K562 (cell line): Measurements from ENCODE around the gene WWP2.

Experiments
- CTCF ChIP-seq, 3 experiments: IDR thresholded peaks in 2 of 3; conservative IDR thresholded peaks in 1 of 3; 2 replicates each; pipeline ENCODE4 v1.5.1; 2011 to 2012; ENCODE audit warnings: low read length in 3 of 3, mild to moderate bottlenecking in 3 of 3, control low read depth in 2 of 3, improper control_type of control experiment in 1 of 3, inconsistent platforms in 1 of 3, low read depth in 1 of 3, mixed read lengths in 1 of 3, moderate library complexity in 1 of 3; ENCODE audit not compliant: insufficient read depth in 2 of 3
- EZH2 ChIP-seq: IDR thresholded peaks from 2 replicates; pipeline ENCODE4 v1.6.1; 2012; ENCODE audit warnings: low read depth, mild to moderate bottlenecking, inconsistent platforms, low read length, borderline replicate concordance
- MTA1 ChIP-seq: fragments of 450-650 bp; IDR thresholded peaks from 2 replicates; pipeline ENCODE4 v1.6.1; 2017; ENCODE audit warnings: borderline replicate concordance
- SOX6 ChIP-seq: fragments of 450-650 bp; IDR thresholded peaks from 2 replicates; pipeline ENCODE4 v1.6.1; 2014; ENCODE audit warnings: mild to moderate bottlenecking
- TOE1 ChIP-seq, 2 experiments: fragments of 450-650 bp in 1 of 2; sonication (generic) in 1 of 2; formaldehyde crosslinking in 1 of 2; IDR thresholded peaks; 2 replicates each; pipeline versions ENCODE4 v1.7.1 to v1.8.0; 2016 to 2022; ENCODE audit warnings: borderline replicate concordance in 2 of 2, mild to moderate bottlenecking in 2 of 2, antibody characterized with exemption in 1 of 2, inconsistent platforms in 1 of 2, low read depth in 1 of 2, missing genetic modification reagents in 1 of 2, moderate library complexity in 1 of 2
- ZNF282 ChIP-seq: sonication (generic); formaldehyde crosslinking; IDR thresholded peaks from 2 replicates; pipeline ENCODE4 v1.8.1; 2023; ENCODE audit warnings: missing genetic modification reagents
- ZNF77 ChIP-seq: fragments of 250-450 bp; sonication (Bioruptor Pico); IDR thresholded peaks from 2 replicates; pipeline ENCODE4 v1.5.0; 2020

- TF ChIP-seq SOX6 (no peak), TOE1 (IDR thresholded peaks at IDR 0.05; ENCODE audit: borderline replicate concordance) (no peak), TOE1 (CRISPR knock-in tag; IDR thresholded peaks at IDR 0.05; ENCODE audit: borderline replicate concordance, low read depth) (no peak), EZH2 (no peak), MTA1 (no peak), ZNF77 (no peak), CTCF (IDR thresholded peaks at IDR 0.05 in 2 of 3, conservative IDR thresholded peaks at IDR 0.05 in 1 of 3; ENCODE audit: insufficient read depth in 2 of 3, low read depth in 1 of 3, low read length in 3 of 3) (no peak), ZNF282 (no peak)
Observed at GRCh38 chr16:69840975-69841374, 78.8 kb downstream of the WWP2 start.
